Activated CD4-positive, alpha-beta T cell treated with anti-CD3 and anti-CD28 coated beads, Interleukin-2, amount 10 ng/mL, durations not matched to agents 7 days and 5 days (primary cell): ENCODE results near the gene TARS3. TPM values are rescaled to one million over a fixed set of nuclear protein-coding genes. Genes with fewer than 3 reads are reported as not detected.

Experiments used
- total RNA-seq, 2 experiments: library from RNA; stranded (reverse); gene quantifications; one replicate each; pipeline ENCODE4 v1.2.3, GENCODE V29; 2021

Gene TARS3
- total RNA-seq, 2 experiments from 2014 or later = 11.8 to 14.3 TPM

Other genes with a start within 250 kb of the TARS3 start
- gene PCSK6, start 234.8 kb downstream of the TARS3 start, total RNA-seq = under 1 TPM; 0.46 to 0.74 TPM
- 10 to 100 TPM; 43.5 to 54.8 TPM for gene TM2D3, start 72.1 kb downstream of the TARS3 start, total RNA-seq
- not detected for gene OR4F6, start 79.0 kb upstream of the TARS3 start, total RNA-seq
- gene OR4F15, start 87.7 kb upstream of the TARS3 start, total RNA-seq = not detected